Measurements from ENCODE around the gene EGFR.

Gene EGFR

DNA sequence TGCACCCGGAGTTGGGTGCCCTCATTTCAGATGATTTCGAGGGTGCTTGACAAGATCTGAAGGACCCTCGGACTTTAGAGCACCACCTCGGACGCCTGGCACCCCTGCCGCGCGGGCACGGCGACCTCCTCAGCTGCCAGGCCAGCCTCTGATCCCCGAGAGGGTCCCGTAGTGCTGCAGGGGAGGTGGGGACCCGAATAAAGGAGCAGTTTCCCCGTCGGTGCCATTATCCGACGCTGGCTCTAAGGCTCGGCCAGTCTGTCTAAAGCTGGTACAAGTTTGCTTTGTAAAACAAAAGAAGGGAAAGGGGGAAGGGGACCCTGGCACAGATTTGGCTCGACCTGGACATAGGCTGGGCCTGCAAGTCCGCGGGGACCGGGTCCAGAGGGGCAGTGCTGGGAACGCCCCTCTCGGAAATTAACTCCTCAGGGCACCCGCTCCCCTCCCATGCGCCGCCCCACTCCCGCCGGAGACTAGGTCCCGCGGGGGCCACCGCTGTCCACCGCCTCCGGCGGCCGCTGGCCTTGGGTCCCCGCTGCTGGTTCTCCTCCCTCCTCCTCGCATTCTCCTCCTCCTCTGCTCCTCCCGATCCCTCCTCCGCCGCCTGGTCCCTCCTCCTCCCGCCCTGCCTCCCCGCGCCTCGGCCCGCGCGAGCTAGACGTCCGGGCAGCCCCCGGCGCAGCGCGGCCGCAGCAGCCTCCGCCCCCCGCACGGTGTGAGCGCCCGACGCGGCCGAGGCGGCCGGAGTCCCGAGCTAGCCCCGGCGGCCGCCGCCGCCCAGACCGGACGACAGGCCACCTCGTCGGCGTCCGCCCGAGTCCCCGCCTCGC is at the start of gene EGFR:
TSS of gene EGFR (plus strand) at position 657 of the 830 bp plus-strand sequence. CDS start 261 bp downstream, outside the sequence.
- DNase-seq: peak; percentile 87

DNA sequence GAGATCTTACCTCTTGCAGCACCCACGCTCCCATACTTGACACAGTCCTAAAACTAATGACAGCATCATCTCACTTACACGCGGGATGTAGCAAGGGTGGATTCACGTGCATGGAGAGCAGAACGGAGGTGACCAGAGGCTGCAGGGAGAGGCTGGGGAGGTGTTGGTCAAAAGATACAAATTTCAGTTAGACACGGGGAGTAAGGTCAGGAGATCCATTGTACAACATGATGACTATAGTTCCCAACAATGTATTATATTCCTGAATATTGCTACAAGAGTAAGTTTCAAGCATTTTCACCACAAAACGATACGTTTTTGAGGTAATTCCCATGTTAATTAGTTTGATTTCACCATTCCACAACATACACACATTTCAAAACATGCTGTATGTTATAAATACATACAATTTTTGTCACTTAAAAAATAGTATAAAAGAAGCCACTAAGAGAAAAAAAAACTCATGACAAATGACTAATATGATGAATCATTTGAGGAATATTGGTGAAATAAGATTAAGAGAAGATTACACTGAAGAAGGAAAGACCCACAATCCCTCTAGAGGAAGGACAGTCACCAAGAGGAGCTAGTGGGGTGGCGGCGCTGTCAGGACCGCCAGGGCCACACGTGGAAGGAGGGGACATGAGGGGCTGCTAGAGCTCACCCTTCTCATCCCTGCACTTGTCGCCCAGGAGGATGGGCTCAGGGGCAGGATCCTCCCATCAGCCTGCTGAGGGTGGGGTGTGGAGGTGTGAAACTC is 49.4 kb upstream of the EGFR start:
- no peak for DNase-seq

DNA sequence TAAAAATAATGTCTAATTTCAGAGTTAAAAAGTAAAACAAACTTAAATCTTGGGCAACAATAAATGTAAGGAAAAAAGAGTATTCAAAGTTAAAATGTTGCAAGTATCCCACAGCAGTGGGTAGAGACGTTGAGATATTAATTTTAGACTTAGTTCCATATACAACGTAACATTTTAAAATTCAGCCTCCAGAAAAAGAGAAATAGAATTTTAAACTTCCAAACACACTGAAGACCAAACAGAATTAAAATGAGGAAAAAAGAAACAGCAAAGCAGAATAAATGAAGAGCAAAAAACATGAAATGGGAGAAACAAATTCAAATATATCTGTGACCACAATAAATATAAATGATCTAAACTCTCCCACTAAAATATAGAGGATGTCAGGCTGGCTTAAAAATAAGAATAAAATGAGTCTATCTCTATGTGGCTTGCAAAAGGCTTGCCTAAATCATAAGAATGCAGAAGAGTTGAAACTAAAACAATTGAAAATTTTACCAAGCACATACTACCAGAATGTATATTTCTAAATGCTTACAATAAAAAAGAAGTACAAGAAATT is 46.0 kb upstream of the EGFR start:
- no peak for DNase-seq

GRCh38 chr7:54978364-54979116 is 40.3 kb upstream of the EGFR start:
- no peak for DNase-seq

GRCh38 chr7:54980521-54980920 is 38.3 kb upstream of the EGFR start:
- DNase-seq: no peak

DNA sequence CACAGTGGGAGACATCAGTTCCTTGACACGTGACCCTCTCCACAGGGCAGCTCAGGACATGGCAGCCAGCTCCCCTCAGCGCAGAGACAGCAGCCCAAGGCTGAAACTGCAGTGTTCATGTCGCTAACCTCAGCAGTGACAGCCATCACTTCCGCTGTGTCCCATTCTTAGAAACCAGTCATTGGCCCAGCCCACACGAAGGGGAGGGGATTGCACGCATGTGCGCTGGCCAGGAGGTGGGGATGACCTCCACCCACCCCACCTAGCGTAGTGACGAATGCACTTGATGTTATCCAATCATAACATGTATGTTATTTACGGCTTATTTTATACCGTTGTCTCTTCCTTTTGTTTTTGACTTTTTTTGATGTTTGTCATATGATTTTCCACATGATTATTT is 36.9 kb upstream of the EGFR start:
- DNase-seq: no peak

DNA sequence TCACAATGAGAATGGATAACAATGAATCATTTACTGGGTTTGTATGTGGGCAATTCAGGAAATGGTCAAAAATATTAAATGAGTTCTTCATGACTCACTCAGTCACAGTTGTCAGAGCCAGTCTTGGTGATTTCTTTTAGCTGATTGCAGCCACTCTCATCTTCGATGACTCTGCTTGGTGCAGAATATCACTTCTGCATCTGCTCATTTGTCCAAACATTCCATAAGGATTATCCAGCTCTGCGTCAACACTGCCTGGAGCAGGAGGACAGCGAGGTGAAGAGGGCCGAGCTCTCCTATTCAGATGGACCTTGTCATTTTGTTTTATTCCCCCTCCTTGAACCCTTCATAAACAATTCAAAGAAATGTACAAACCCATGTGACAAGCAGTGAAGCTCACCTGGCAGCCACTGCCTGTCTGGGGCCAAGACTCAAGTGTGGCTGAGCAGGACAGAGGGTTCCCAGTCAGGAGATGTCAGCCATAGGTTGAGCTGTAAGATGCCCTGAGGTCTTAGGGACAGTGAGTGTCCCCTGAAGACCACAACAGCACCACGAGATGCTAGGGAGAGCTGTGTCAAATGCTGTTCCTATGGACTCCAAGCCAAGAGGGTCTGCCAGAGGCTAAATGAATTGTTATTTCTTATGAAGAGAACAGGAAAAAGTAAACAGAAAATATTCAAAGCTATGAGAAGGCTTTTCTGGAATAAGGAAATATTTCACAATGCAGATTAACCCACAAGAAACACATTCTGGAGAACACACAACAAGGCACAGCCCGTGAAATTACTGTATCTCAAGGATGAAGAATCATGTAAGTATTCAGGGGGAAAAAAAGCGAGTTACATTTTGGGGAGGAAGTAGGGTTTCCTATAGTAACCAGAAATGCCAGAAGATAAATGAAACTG is 33.1 kb upstream of the EGFR start:
- DNase-seq: no peak

DNA sequence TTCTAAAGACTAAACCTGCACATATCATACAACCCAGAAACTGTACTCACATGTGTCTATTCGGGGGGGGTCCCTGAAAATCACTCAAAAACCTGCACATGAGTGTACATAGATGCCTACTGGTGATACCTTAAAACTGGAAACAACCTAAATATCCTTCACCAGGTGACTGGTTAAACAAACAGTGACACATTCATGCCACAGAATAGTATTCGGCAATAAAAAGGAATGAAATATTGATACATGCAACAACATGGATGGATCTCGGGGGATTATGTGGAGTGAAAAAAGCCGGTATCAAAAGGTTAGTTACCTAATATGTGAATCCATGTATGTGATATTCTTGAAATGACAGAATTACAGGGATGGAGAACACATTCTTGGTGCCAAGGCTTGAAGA is 32.1 kb upstream of the EGFR start:
- no peak for DNase-seq

DNA sequence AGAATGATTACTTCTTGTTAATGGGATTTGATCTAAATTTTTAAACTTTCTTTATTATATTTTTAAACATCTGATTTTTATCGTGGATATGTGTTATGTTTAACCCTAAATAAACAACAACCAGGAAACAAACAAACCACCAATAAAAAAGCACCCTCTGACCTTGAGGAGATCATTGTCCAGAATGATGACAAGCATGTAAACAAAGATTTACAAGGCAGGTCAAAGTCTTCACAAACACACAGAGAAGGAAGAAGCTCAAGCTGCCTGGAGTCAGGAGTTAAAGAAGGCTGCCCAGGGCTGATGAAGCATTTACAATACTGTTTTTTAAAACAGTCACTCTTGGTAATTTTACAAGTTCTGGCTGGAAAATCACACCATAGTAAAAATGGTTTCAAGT is 31.0 kb upstream of the EGFR start:
- DNase-seq: no peak

GRCh38 chr7:54988516-54988915 is 30.3 kb upstream of the EGFR start:
- no peak for DNase-seq

GRCh38 chr7:54989453-54990225 is 29.2 kb upstream of the EGFR start:
- no peak for DNase-seq

DNA sequence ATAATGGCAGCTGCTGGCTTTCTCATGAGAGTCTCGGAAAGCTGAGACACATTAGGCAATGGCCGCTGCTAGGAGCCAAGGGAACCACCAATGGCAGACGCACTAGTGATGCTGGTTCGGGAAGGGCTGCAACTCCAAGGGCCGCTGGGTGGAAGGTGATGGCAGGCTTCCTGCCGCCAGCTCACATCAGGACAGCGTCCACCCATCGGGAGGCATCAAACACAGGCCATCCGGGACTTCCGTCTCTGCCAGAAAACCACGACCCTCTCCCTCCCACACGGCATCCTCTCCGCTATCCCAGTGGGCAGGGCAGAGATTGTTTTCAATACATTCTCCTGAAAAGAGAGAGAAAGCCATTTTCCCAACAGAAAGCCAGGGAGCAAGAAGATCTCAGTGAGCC is 27.5 kb upstream of the EGFR start:
- no peak for DNase-seq

DNA sequence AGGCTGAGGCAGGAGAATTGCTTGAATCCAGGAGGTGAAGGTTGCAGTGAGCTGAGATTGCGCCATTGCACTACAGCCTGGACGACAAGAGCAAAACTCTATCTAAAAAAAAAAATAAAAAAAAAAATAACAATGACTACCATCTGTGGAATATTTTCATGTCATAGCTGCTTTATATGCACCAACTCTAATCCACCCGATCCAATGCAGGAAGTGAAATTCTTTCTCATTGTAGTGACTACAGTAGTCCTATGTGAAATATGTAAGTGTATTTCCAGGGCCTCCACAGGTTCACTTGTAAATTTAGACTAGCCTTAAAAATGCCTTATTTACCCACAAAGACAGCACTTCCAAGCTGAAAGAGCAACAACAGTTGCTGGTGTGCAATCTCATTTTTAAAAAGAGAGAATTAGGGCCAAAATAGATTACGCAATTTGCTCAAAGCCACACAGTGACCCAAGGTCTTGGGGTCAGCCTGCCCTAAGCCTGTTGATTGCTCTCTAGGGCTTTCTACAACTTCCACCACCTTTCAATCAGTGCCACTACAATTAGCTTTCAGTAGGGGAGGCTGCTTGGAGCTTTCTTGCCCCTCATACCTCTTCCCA is 25.8 kb upstream of the EGFR start:
- DNase-seq: no peak

DNA sequence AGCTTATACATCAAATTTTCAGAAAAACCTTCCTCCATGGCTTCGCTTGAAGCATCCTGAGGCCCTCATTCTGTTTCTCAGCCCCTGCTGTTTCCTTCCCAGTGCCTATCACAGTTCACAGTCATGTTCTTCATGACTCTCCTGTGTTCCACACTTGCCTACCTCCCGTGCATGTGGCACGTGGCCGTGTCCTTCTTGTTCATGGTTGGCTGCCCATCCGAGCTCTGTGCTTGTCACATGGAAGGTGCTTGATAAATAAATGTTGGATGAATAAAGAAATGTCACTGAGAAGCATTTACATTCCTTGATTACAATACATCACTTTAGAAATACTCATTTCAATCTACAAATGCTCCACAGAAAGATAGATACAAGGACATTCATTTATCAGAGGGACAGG is 23.7 kb upstream of the EGFR start:
- DNase-seq: no peak

DNA sequence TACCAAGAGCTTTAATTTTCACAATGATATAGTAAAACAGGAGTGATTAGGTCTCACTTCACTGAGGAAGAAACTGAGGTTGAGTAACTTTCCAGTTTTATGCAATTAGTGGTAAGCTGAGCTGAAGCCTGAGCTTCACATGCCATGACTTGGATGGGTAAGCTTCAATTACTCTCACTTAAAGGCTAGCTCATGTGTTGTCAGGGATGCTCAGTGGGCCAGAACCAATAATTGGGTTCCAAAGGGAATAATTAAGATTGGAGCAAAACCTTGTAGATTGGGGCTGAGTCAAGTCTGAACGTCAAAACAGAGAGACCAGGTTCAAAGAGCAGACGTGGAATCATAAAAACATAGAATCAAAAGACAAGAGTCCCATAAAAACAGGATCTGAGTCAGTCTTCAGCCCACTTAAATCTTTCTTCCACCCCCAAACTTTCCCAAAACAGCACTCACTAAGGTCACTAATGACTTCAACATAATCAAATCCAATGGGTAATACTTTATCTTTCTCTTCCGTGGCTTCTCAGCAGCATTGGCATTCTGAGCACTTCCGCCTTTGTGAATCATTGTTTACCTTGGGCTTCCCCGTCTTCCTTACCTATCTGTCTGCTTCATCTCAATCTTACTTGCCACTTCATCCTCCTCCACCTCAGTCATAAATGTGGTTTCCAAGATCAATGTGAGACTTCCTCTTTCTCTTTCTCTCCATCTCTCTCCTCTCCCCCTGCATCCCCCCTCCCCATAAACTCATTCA is 23.0 kb upstream of the EGFR start:
- DNase-seq: no peak

GRCh38 chr7:54996391-54996790 is 22.4 kb upstream of the EGFR start:
- no peak for DNase-seq

- DNase-seq: no peak
These were observed 14.2 kb upstream of the EGFR start for GRCh38 chr7:55004579-55004978.

DNA sequence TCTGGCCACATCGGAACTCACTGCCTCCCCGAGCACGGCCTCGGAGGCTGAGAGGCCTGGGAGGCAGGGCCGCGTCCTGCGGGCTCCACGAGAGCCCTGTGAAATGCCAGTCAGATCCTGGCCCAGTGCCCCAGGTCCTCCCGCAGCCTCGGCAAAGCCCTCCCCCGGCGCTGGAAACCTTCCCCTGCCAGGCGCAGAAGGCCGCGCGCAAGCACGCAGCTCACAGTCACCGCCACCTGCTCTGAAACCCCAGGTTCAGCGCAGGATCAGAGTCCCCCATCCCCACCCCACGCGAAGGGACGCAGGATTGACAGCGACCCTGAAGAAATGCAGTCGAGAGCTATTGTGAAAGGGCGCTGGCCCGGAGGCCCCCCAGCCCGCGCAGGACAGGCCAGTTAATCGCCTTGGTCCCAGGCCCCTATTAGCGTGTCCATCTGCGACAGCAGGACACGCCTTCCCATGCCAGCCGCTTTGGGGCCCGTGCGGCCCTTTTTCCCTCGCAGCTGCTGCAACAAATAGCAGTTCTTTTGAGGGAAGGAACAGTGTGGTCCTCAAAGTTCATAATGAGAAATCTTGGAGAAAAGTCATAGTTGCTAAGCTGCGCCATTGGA is 13.5 kb upstream of the EGFR start:
- DNase-seq: no peak

GRCh38 chr7:55006499-55006898 is 12.3 kb upstream of the EGFR start:
- no peak for DNase-seq

DNA sequence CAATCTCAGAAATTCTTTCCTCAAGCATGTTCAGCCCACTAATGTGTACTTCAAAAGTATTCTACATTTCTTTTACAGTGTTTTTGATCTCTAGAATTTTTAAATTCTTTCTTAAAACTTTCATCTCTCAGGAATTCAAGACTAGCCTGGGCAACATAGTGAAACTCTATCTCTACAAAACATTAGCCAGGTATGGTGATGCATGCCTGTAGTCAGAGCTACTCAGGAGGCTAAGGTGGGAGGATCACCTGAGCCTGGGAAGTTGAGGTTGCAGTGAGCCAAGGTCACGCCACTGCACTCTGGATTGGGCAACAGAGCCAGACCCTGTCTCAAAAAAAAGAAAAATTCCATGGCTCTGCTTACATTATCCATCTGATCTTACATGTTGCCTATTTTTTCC is 5.0 kb upstream of the EGFR start:
- no peak for DNase-seq

Data from right forelimb (tissue), 1 donor.